Left colon (tissue), 2 donors: ENCODE results near the gene ZCCHC24. TPM values are rescaled to one million over a fixed set of nuclear protein-coding genes. Genes with fewer than 3 reads are reported as not detected.

Source experiments
- ATAC-seq: fragments of 200-7000 bp; cut with Tn5 transposase; one replicate; pipeline ENCODE4 v1.9.1; 2020; ENCODE audit warnings: mild to moderate bottlenecking, moderate library complexity
- DNase-seq, 2 donors: peaks; one replicate each; pipeline ENCODE4 v3.0.0-alpha.2; 2020
- intact Hi-C, 2 donors: fragments of 100-400 bp; cut with DNase I in 1 of 2; cut with micrococcal nuclease in 1 of 2; formaldehyde crosslinking; loops; one replicate each; pipeline versions ENCODE4 v1.11.2 to v1.14.0; 2022; cut with DNase I, micrococcal nuclease
- total RNA-seq, 2 donors: library from RNA; stranded (reverse); fragmentation: NEBNext Ultra II Directional; extraction: Animal tissue kit (Norgen Biotek cat#: 25700); gene quantifications; one replicate each; pipeline ENCODE4 v1.2.1, GENCODE V29; 2021
- donor health status: DM: no; HTN: no; CAD: no.
- donor health status: DM: yes; HTN: yes; CAD: no.

The ZCCHC24 gene
- total RNA-seq, 2 donors from 2014 or later, result 5.3 to 18.4 TPM

- intact Hi-C loops, result no loop called here
- DNase-seq (no peak), ATAC-seq (no peak)
Measured at GRCh38 chr10:79436850-79437103, 8.6 kb downstream of the ZCCHC24 start.

GRCh38 chr10:79436066-79436849, 9.2 kb downstream of the ZCCHC24 start:
- ATAC-seq (no peak), DNase-seq (peak in 1 of 2 donors; percentile 20)
- intact Hi-C loops, result no loop called here

GRCh38 chr10:79435271-79436065, 10.0 kb downstream of the ZCCHC24 start:
- ATAC-seq (no peak), DNase-seq (peak in 1 of 2 donors; percentile 38)
- intact Hi-C loops, result no loop called here

DNA sequence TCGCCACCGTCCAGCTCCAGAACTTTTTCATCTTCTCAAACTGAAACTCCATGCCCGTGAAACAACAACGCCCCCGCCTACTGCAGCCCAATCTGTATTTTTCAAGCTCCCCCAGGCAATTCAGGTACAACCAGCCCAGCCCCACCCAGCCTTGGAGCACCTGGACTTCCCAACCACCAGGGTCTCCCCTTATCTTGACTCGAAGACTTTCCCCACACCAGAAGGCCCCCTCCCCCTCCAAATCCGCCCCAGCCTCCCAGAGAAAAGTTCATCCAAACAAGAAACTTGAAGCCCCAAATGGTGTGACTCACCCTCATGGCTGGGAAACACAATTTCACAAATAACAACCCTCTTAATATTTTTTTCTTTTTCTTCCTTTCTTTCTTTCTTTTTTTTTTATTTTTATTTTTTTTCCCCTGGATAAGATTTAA, 10.6 kb downstream of the ZCCHC24 start:
- intact Hi-C loops, result no loop called here
- peak in 1 of 2 donors; percentile 29 for DNase-seq
- ATAC-seq, result no peak

DNA sequence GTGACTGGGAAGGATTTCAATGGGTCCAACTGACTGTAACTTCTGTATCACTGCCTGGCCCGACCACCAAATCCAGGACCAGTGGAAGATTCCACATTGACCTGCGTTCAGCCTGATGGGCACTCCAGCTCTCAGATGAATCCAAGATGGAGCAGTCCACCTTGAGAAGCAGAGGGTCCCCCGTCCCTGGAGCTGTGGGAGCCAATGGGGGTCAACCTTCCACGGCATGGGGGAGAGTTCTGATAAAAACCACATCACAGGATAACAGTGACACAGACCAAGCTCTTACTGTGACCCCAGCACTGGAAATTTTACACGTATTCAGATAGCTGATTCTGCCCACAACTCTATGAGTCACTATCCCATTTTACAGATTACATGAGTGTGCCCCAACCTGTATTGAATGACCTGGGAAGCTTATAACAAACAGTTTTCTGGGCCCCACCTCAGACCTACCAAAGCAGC, 11.2 kb downstream of the ZCCHC24 start:
- ATAC-seq, result no peak
- intact Hi-C loops, result no loop called here
- DNase-seq, result peak in 1 of 2 donors; percentile 16

DNA sequence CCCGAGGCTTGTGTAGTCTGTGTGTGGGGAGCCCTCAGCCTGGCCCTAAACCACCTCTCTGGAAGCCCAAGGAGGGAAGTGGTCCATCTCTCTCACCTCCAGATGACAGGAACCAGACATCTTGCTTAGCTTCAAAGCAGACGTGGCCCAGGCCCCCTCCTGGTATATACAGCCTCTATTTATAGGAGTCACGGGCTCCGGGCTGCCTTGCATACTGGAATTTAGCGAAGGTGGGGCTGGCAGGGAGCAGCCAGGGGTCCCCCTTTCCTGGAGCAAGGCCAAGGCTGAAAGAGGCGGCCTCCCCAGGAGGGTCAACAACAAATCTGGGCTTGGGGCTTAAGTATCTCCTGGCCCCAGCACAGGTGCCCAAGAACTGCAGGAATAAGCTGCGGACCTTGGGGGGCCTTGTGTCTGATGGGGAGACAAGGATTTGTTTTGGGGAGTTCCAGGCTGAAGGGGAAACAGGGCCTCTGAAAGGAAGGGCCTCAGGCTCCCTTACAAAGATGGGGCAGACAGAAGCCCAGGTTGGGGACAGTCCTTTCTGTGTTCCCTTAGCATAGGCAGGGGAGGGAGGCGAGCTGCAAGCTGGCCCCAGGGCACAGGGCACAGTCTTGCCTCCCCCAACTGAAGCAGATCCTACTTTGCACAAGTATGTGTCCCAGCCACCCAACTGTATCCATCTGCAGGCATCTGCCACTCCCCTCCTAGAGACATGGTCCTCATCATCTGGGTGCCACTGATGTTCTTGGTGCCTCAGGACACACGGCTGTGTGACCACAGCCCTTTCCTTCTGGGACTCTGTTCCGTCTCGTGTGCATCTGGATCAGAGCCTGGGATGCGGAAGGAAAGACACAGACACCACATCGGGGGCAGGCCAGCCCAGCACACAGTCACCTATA, 11.9 kb downstream of the ZCCHC24 start:
- ATAC-seq (peak; percentile 26), DNase-seq (peak in 1 of 2 donors; percentile 66)
- intact Hi-C loops, result no loop called here

DNA sequence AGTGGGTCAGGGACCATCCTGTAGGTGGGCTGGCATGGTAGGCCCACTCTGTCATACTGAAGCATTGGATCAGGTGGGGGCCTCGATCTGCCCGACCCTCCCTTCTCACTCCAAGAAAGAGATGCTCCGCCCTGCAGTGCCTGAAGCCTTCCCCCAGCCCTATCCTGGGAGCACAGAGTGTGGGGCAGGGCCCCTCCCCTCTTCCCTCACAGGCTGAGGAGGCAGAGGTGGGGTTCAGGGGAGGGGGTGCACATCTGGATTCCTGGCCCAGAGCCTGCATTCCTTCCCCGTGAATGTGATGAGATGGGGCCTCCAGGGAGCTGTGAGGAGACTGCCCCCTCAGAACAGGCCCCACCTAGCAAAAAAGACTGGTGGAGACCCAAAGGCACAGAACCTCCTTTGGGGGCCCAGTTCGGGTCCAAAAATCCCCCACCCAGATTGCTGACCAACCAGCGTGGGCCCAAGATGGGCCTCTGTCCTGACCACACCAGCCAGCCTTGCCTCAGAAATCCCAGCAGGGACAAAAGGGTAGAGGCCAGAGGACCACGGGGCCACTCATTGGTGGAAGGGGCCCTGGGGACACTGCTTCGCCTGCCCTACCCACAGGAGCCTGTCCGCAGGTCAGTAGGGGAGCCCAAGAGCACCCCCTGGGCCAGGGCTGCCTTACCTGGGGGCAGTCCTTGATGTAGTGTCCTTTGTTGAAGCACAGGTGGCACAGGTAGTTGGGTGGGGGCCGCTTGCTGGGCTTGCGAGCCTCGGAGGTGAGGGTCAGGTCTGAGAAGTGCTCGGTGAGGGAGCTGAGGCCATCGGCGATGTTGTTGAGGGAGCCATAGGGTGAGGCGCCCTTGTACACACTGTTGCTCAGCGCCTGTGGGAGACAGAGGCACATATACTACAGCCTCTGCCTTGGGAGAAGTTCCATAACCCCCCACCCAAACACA, 13.3 kb downstream of the ZCCHC24 start:
- no peak for ATAC-seq
- peak in 1 of 2 donors; percentile 32 for DNase-seq
- intact Hi-C loops, result no loop called here

GRCh38 chr10:79431428-79431827, 14.0 kb downstream of the ZCCHC24 start:
- ATAC-seq (no peak), DNase-seq (peak in 1 of 2 donors; percentile 12)
- intact Hi-C loops, result no loop called here

DNA sequence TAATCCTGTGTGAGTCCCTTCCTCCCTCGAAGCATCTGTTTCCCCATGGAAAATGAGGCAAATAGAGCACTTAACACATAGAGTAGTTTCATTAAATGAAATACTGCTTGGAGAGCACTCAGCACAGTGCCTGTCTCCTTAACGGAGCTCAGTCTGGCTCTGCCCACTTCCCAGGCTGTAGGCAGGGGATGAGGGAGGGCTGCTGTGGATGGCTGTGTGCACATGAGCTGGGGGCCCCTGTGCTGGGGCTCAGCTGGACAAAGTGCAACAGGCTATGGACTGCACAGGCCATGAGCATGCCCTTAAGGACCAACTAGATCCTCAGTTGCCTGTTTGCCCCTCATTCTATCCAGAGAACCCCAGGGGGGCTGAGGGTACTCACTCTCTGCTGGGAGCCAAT, 14.5 kb downstream of the ZCCHC24 start:
- ATAC-seq, result no peak
- intact Hi-C loops, result no loop called here
- DNase-seq, result peak in 1 of 2 donors; percentile 18

DNA sequence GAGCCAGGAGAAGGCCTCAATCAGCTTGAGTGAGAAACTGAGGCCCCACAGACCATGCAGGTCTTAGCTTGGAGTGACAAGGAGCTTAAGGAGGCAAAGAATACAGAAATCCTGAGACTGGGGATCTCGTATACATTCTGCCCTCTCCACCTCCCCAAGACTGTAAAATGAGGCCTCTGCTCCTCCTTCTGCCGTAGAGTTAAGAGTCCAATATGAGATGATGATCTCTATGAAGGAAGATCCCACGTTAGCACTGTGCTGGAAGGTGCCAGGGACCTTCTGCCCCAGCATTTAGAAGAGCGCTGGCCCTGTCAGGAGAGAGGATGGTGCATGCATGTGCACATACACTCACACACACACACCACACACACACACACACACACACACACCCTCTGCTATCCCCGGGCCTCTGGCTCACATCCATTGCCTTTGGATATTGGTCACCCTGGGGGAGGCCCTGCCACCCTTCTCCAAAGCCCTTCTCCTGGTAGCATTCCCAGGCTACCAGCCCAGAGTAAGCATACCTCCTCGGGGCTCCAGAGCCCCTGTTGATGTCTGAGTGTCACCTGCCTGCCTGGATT, 15.0 kb downstream of the ZCCHC24 start:
- intact Hi-C loops, result no loop called here

GRCh38 chr10:79429751-79430150, 15.7 kb downstream of the ZCCHC24 start:
- intact Hi-C loops, result no loop called here
- ATAC-seq, result no peak
- DNase-seq, result no peak

More for the DNA sequence above, 15.0 kb downstream of the ZCCHC24 start:
- DNase-seq (peak in 1 of 2 donors; percentile 7), ATAC-seq (no peak)

GRCh38 chr10:79427965-79428364, 17.5 kb downstream of the ZCCHC24 start:
- no peak for DNase-seq
- intact Hi-C loops, result no loop called here
- ATAC-seq, result no peak

- DNase-seq (no peak), ATAC-seq (no peak)
- intact Hi-C loops, result no loop called here
Measured at GRCh38 chr10:79425074-79425532, 20.3 kb downstream of the ZCCHC24 start.

GRCh38 chr10:79424221-79425073, 21.0 kb downstream of the ZCCHC24 start:
- ATAC-seq, result peak; percentile 85
- DNase-seq, result peak in 1 of 2 donors; percentile 62
- intact Hi-C loops, result no loop called here

DNA sequence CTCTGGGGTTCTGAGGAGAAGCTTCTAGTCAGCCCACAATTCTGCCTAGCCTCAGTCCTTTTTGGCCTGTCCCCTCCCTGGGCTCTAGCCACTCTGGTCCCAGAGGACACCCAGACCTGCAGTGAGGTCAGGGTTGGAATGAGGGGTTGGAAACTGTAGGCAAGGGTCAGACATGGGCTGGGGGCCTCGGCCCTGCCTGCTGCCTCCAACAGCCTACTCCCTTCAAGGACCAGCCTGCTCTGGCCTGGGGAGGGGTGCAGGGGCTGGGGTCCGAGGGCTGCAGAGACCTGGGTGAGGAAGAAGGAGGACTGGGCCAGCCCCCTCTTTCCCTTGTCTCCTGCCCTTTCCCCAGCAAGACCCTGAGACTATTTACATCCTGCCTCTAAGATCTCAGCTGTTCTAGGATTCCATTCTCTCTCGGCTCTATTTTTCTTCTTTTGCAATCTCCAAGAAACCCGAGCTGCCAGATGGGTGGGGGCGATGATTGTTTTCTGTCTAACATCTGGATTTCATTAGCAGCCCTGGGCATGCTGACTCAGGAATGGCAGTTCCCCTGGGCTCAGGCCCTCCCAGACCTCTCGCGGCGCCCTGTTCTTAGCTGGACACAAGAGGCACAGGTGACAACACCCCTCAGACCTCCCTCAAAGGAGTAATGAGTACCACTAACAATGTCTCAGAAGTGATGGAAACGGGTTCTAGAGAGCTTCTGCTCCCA, 23.1 kb downstream of the ZCCHC24 start:
- no peak for ATAC-seq
- intact Hi-C loops, result no loop called here
- no peak for DNase-seq
